Activated CD8-positive, alpha-beta memory T cell treated with anti-CD3 and anti-CD28 coated beads for 24 hours (primary cell): ENCODE data around the gene MBD3L3.
"Not testable (repeated sequence)": the region's sequence is repeated elsewhere in the genome, so short reads cannot be mapped to it uniquely, and the experiment has no call there.

Experiments
- DNase-seq: peaks from one replicate; pipeline ENCODE4 v3.0.0-alpha.2; 2020

MBD3L3 gene

GRCh38 chr19:7063339-7063738 lies 4.9 kb upstream of the MBD3L3 start:
- DNase-seq, result no peak

DNA sequence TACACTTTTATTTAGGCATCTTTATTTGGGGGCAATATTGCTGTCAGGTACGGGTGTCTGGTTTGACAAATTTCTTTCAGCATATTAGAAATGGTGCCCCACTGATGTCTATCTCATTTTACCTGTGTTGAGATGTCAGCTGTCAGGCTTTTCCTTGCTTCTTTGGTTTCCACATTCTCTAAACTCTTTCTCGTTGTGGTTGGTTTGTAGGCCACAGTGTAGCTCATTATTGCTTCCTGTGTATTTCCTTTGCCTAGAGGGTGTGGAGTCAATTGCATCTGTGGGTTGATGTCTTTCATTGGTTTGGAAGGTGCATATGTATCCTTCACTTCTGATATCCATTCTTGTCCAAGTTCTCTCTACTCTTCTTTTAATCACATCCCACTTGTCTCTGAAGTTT lies 1.5 kb upstream of the MBD3L3 start:
- DNase-seq, result not testable (repeated sequence)

DNA sequence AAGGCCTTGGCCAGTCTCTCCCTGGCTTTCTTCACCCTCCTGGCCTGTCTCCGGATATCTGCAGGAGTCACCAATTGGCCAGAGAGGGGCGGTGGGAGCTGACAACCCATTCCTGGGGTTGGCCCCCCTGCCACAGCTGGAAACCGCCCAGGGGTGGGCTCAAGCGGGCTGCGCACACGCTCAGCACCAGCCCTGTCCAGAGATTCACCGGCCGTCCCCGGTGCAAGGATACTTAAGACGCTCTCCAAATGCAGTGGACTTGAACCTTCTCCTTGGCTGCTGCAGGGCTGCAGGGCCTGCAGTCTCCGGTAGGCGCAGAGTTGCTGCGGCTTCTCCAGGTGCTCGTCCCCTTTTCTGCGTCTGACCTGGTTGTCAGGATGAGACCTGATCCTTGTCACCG lies 2.1 kb downstream of the MBD3L3 start:
- not testable (repeated sequence) for DNase-seq

DNA sequence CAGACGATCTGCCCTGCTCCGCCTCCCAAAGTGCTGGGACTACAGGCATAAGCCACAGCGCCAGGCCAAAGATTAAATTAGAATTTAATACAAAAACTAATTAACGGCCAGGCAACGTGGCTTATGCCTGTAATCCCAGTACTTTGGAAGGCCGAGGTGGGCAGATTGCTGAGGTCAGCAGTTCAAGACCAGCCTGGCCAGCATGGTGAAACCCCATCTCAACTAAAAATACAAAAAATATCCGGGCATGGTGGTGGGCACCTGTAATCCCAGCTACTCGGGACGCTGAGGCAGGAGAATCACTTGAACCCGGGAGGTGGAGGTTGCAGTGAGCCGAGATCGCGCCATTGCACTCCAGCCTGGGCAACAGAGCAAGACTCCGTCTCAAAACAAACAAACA lies 2.8 kb downstream of the MBD3L3 start:
- not testable (repeated sequence) for DNase-seq

GRCh38 chr19:7054635-7055368 lies 3.7 kb downstream of the MBD3L3 start:
- not testable (repeated sequence) for DNase-seq

DNA sequence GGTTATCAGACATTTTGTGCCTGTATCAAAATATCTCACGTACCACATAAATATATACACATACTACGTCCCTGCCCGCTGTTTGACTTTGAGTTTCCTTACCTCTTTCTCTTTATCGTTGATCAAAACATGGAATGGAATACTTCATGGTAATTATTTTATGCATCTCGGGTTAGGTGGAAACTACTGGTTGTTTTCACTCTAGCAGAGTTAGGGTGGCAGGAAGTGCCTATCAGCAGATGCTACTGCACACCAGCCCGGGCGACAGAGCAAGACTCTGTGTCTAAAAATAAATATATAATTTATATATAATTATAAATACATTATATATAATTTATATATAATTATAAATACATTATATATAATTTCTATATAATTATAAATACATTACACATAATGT lies 5.6 kb downstream of the MBD3L3 start:
- not testable (repeated sequence) for DNase-seq

GRCh38 chr19:7051421-7051820 lies 7.1 kb downstream of the MBD3L3 start:
- not testable (repeated sequence) for DNase-seq

DNA sequence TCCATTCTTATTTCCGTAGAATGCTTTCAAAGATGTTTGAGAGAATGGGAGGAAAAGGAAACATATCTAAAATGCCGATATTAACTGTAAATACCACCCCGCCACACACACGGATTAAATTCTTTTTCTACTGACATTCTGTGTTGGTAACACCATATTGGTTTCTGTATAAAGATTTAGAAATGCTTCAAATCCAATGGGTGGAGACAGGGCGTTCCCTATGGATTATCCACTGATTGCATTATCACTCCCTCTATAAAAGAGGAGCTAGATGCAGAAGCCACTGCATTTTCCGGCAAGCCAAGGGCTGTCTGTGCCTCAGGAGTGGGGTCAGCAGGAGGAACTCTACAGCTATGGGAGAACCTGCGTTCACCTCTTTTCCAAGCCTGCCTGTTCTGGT lies 9.5 kb downstream of the MBD3L3 start, which contains the start of gene MBD3L2:
Gene MBD3L2 (plus strand): TSS at position 301 of the 400 bp plus-strand sequence. CDS start 53 bp downstream, at position 354.
- DNase-seq, result not testable (repeated sequence)

- DNase-seq, result not testable (repeated sequence)
Observed at GRCh38 chr19:7041563-7041962, 16.9 kb downstream of the MBD3L3 start.

GRCh38 chr19:7040079-7040478 lies 18.4 kb downstream of the MBD3L3 start, which contains the start of gene MBD3L4:
Gene MBD3L4, minus strand, starts transcription at chr19:7040179. Its CDS starts 35 bp downstream, at chr19:7040144.
- DNase-seq, result not testable (repeated sequence)

DNA sequence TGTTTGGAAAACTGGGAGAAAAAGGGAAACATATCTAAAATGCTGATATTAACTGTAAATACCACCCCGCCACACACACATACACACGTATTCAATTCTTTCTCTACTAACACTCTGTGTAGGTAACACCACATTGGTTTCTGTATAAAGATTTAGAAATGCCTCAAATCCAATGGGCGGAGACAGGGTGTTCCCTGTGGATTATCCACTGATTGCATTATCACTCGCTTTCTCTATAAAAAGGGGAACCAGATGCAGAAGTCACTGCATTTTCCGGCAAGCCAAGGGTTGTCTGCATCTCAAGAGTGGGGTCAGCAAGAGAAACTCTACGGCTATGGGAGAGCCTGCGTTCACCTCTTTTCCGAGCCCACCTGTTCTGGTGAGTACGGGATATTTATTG lies 28.2 kb downstream of the MBD3L3 start, which contains the start of gene MBD3L5:
Gene MBD3L5 (plus strand): TSS at position 301 of the 400 bp plus-strand sequence. CDS start 34 bp downstream, at position 335.
- not testable (repeated sequence) for DNase-seq

- DNase-seq, result not testable (repeated sequence)
Observed at GRCh38 chr19:7028790-7029189, 29.7 kb downstream of the MBD3L3 start.

DNA sequence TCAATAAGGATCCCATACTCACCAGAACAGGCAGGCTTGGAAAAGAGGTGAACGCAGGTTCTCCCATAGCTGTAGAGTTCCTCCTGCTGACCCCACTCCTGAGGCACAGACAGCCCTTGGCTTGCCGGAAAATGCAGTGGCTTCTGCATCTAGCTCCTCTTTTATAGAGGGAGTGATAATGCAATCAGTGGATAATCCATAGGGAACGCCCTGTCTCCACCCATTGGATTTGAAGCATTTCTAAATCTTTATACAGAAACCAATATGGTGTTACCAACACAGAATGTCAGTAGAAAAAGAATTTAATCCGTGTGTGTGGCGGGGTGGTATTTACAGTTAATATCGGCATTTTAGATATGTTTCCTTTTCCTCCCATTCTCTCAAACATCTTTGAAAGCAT lies 37.1 kb downstream of the MBD3L3 start, which contains the start of gene MBD3L2B:
Gene MBD3L2B (minus strand): TSS at position 101 of the 400 bp plus-strand sequence. CDS start 34 bp downstream, at position 67.
- not testable (repeated sequence) for DNase-seq

DNA sequence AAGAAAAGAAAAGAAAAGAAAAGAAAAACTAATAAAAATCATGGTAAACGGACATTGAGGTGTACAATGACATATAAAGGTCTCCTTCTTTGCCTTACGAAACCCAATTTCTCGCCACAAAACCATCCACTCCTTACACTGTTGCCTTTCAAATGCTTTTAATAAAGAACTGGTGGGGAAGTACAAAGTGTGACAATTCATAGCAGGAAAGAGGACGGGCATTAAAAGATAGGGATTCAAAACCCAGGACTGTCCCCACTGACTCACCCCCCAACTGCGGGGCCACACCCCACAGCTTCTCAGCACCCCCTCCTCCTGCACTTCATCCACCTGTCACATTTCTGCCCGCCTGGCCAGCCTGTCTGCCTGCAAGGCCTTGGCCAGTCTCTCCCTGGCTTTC lies 39.6 kb downstream of the MBD3L3 start:
- DNase-seq, result no peak

GRCh38 chr19:7013678-7014077 lies 44.8 kb downstream of the MBD3L3 start:
- DNase-seq, result no peak

DNA sequence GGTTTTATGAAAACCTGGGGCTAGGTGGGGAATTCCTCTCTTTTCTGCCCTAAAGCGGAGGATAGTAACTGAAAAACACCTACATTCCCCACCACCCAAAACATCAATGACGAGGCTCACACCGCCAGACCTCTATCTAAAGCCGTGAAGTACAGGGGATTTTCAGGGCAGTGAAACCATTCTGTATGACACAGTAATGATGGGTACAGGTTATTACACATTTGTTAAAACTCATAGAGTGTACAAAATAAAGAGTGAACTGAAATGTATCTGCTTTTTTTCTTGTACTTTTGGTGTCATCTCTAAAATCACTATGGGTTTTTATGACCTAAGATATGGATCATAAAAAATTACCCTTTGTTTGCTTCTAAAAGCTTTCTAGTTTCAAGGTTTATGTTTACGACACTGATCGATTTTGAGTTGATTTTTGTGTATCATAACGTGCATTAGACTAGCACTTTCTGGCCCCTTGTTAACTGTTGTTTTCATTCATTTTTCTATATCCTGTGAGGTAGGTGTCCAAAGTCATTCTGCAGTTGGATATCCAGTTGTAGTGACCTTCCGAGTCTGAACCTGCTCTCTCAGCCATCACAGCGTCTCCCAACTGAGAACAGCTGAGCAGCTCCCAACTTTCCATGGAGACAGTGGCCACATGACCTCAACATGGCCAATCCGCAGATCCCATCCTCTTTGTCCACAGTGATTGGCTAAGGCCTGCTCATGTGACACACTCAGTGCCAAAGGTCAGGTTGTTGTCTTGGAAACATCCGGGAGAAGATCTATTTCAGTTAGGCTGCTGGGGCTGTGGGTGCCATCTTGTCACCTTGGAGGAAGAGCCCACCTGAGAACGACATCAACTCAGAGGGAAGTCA lies 47.5 kb downstream of the MBD3L3 start:
- no peak for DNase-seq

DNA sequence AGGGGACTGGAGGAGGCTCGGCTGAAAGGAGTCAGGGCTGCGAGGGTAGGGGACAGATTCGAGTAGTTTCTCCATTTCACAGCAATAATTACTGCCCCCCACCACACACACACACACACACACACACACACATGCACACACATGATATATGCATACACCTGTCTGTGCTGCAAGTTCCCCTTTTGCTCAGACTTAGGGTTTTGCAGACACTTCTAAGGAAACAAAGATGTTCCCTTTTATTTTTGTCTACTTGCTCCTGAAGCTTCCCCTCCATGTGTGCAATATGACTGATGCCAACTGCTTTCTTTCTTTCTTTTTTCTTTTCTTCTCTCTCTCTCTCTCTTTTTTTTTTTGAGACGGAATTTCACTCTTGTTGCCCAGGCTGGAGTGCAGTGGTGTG lies 50.6 kb downstream of the MBD3L3 start:
- no peak for DNase-seq
